H1 (cell line): ENCODE results near the gene C16orf54. TPM values are rescaled to one million over a fixed set of nuclear protein-coding genes. Genes with fewer than 3 reads are reported as not detected.

Source experiments
- EGR1 ChIP-seq: IDR thresholded peaks from 2 replicates; pipeline ENCODE4 v1.6.1; 2011; ENCODE audit warnings: low read depth, low read length, borderline replicate concordance
- EZH2 ChIP-seq: fragments of 200-600 bp; sonication (generic); IDR thresholded peaks from 2 replicates; pipeline ENCODE4 v1.7.1; 2012; ENCODE audit warnings: low read depth, mild to moderate bottlenecking, moderate library complexity, low read length, inconsistent platforms; ENCODE audit not compliant: severe bottlenecking
- FOSL1 ChIP-seq: IDR thresholded peaks from 2 replicates; pipeline ENCODE4 v1.6.1; 2011; ENCODE audit warnings: mild to moderate bottlenecking, low read depth, low read length, moderate library complexity; ENCODE audit not compliant: insufficient read depth
- JUND ChIP-seq: IDR thresholded peaks from 2 replicates; pipeline ENCODE4 v1.6.1; 2011; ENCODE audit warnings: mild to moderate bottlenecking, improper control_type of control experiment, low read length
- MAFK ChIP-seq: IDR thresholded peaks from 2 replicates; pipeline ENCODE4 v1.6.1; 2012; ENCODE audit warnings: low read depth, mild to moderate bottlenecking, improper control_type of control experiment, low read length
- PHF8 ChIP-seq: fragments of 200-600 bp; sonication (generic); conservative IDR thresholded peaks from 2 replicates; pipeline ENCODE4 v1.7.1; 2012; ENCODE audit warnings: low read depth, mild to moderate bottlenecking, inconsistent platforms, low read length, moderate library complexity
- RAD21 ChIP-seq, 2 experiments: IDR thresholded peaks in 1 of 2; conservative IDR thresholded peaks in 1 of 2; 2 replicates each; pipeline ENCODE4 v1.6.1; 2011; ENCODE audit warnings: low read depth in 2 of 2, low read length in 2 of 2, improper control_type of control experiment in 1 of 2, inconsistent platforms in 1 of 2, mild to moderate bottlenecking in 1 of 2, moderate library complexity in 1 of 2
- TEAD4 ChIP-seq: IDR thresholded peaks from 2 replicates; pipeline ENCODE4 v1.6.1; 2012; ENCODE audit warnings: low read depth, low read length, inconsistent platforms, mixed read lengths
- polyA plus RNA-seq, 7 experiments: library from polyadenylated mRNA; depleted of rRNA in 3 of 7; stranded (reverse) in 5 of 7; unstranded in 2 of 7; fragments of >200 nt in 5 of 7; fragments of 200-250 nt in 2 of 7; gene quantifications; 1 replicate in 5 of 7; 2 replicates in 1 of 7; 4 replicates in 1 of 7; pipeline versions ENCODE4 v1.2.1 to v1.2.3, GENCODE V29; 2011 to 2013; ENCODE audit warnings: missing spikeins in 2 of 7, mixed read lengths in 2 of 7
- total RNA-seq: library from RNA; stranded (reverse); fragmentation: NEBNext Ultra II Directional; extraction: Animal tissue kit (Norgen Biotek cat#: 25700); gene quantifications from 2 replicates; pipeline ENCODE4 v1.2.1, GENCODE V29; 2021
- TF ChIP-seq, protein P1 (sequence below): fragments of 300-600 bp; sonication (generic); IDR thresholded peaks from 2 replicates; pipeline ENCODE4 v1.7.1; 2012; ENCODE audit warnings: low read length, moderate library complexity, mild to moderate bottlenecking, inconsistent platforms; ENCODE audit not compliant: insufficient replicate concordance
- TF ChIP-seq, protein P2 (sequence below): IDR thresholded peaks from 2 replicates; pipeline ENCODE4 v1.6.1; 2012; ENCODE audit warnings: low read length, inconsistent platforms

The C16orf54 gene
- total and polyA plus RNA-seq, 2 of the 8 experiments (the other 6 are each of a cell fraction or from before 2014, with no cell fraction given), result not detected

GRCh38 chr16:29766571-29766970, 20.8 kb upstream of the C16orf54 start (continued):
- TF ChIP-seq, protein P1, sequence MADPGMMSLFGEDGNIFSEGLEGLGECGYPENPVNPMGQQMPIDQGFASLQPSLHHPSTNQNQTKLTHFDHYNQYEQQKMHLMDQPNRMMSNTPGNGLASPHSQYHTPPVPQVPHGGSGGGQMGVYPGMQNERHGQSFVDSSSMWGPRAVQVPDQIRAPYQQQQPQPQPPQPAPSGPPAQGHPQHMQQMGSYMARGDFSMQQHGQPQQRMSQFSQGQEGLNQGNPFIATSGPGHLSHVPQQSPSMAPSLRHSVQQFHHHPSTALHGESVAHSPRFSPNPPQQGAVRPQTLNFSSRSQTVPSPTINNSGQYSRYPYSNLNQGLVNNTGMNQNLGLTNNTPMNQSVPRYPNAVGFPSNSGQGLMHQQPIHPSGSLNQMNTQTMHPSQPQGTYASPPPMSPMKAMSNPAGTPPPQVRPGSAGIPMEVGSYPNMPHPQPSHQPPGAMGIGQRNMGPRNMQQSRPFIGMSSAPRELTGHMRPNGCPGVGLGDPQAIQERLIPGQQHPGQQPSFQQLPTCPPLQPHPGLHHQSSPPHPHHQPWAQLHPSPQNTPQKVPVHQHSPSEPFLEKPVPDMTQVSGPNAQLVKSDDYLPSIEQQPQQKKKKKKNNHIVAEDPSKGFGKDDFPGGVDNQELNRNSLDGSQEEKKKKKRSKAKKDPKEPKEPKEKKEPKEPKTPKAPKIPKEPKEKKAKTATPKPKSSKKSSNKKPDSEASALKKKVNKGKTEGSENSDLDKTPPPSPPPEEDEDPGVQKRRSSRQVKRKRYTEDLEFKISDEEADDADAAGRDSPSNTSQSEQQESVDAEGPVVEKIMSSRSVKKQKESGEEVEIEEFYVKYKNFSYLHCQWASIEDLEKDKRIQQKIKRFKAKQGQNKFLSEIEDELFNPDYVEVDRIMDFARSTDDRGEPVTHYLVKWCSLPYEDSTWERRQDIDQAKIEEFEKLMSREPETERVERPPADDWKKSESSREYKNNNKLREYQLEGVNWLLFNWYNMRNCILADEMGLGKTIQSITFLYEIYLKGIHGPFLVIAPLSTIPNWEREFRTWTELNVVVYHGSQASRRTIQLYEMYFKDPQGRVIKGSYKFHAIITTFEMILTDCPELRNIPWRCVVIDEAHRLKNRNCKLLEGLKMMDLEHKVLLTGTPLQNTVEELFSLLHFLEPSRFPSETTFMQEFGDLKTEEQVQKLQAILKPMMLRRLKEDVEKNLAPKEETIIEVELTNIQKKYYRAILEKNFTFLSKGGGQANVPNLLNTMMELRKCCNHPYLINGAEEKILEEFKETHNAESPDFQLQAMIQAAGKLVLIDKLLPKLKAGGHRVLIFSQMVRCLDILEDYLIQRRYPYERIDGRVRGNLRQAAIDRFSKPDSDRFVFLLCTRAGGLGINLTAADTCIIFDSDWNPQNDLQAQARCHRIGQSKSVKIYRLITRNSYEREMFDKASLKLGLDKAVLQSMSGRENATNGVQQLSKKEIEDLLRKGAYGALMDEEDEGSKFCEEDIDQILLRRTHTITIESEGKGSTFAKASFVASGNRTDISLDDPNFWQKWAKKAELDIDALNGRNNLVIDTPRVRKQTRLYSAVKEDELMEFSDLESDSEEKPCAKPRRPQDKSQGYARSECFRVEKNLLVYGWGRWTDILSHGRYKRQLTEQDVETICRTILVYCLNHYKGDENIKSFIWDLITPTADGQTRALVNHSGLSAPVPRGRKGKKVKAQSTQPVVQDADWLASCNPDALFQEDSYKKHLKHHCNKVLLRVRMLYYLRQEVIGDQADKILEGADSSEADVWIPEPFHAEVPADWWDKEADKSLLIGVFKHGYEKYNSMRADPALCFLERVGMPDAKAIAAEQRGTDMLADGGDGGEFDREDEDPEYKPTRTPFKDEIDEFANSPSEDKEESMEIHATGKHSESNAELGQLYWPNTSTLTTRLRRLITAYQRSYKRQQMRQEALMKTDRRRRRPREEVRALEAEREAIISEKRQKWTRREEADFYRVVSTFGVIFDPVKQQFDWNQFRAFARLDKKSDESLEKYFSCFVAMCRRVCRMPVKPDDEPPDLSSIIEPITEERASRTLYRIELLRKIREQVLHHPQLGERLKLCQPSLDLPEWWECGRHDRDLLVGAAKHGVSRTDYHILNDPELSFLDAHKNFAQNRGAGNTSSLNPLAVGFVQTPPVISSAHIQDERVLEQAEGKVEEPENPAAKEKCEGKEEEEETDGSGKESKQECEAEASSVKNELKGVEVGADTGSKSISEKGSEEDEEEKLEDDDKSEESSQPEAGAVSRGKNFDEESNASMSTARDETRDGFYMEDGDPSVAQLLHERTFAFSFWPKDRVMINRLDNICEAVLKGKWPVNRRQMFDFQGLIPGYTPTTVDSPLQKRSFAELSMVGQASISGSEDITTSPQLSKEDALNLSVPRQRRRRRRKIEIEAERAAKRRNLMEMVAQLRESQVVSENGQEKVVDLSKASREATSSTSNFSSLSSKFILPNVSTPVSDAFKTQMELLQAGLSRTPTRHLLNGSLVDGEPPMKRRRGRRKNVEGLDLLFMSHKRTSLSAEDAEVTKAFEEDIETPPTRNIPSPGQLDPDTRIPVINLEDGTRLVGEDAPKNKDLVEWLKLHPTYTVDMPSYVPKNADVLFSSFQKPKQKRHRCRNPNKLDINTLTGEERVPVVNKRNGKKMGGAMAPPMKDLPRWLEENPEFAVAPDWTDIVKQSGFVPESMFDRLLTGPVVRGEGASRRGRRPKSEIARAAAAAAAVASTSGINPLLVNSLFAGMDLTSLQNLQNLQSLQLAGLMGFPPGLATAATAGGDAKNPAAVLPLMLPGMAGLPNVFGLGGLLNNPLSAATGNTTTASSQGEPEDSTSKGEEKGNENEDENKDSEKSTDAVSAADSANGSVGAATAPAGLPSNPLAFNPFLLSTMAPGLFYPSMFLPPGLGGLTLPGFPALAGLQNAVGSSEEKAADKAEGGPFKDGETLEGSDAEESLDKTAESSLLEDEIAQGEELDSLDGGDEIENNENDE, result no peak
- TF ChIP-seq EGR1, result no peak
- TF ChIP-seq RAD21 (IDR thresholded peaks at IDR 0.05 in 1 of 2, conservative IDR thresholded peaks at IDR 0.05 in 1 of 2; ENCODE audit: low read depth in 2 of 2, low read length in 2 of 2), result no peak
- TF ChIP-seq JUND, result no peak
- no peak for TF ChIP-seq MAFK
- no peak for TF ChIP-seq FOSL1
- TF ChIP-seq EZH2, result no peak
- TF ChIP-seq PHF8, result no peak
- TF ChIP-seq, protein P2, sequence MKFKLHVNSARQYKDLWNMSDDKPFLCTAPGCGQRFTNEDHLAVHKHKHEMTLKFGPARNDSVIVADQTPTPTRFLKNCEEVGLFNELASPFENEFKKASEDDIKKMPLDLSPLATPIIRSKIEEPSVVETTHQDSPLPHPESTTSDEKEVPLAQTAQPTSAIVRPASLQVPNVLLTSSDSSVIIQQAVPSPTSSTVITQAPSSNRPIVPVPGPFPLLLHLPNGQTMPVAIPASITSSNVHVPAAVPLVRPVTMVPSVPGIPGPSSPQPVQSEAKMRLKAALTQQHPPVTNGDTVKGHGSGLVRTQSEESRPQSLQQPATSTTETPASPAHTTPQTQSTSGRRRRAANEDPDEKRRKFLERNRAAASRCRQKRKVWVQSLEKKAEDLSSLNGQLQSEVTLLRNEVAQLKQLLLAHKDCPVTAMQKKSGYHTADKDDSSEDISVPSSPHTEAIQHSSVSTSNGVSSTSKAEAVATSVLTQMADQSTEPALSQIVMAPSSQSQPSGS, result no peak
- TF ChIP-seq TEAD4, result no peak
